Colon (tissue), 2 donors: ENCODE measurements around the gene CCDC69.

Experiments used
- FAIRE-seq: peaks from 2 replicates; lab custom pipeline; 2012; peaks lifted over from hg19 to GRCh38; lab: Jason Lieb, UNC
- donor health status: control.
- donor health status: control.

Gene CCDC69

DNA sequence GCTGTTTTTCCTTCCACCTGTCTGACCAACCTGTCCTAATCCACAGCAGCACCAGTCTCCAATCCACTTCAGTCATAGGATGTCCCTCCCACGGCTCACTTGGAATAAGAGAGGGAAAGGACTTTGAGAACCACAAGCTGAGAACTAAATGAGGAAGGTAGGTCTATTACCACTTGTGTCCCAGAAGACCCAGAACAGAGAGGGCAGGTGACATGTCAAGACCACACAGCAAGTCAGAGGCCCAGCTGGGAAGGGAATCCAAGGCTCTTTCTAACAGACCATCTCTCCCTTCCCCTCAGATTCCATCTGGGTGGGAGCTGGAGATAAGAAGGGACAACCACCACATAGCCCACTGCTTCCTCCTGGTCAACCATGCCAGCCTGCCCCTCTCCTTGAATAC, 81.0 kb downstream of the CCDC69 start:
- FAIRE-seq: no peak

DNA sequence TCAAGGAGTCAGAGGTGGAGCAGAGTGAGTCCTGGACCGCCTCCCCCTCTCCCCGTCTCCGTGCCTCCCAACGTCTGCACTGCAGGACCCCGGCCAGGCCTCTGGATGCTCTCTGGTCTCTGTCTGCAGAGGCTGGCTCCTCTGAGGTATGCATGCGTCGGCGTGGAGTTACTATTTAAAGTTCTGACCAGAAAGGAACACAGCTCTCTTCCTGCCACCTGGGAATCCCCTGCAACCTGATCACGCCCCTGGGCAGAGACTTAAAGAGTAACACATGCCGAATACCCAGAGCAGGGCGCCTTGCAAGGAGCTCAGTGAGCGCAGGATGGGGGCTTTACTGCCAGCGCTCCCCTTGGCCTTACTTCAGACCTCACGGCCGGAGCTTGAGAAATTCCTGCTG, 82.4 kb downstream of the CCDC69 start:
- no peak for FAIRE-seq

DNA sequence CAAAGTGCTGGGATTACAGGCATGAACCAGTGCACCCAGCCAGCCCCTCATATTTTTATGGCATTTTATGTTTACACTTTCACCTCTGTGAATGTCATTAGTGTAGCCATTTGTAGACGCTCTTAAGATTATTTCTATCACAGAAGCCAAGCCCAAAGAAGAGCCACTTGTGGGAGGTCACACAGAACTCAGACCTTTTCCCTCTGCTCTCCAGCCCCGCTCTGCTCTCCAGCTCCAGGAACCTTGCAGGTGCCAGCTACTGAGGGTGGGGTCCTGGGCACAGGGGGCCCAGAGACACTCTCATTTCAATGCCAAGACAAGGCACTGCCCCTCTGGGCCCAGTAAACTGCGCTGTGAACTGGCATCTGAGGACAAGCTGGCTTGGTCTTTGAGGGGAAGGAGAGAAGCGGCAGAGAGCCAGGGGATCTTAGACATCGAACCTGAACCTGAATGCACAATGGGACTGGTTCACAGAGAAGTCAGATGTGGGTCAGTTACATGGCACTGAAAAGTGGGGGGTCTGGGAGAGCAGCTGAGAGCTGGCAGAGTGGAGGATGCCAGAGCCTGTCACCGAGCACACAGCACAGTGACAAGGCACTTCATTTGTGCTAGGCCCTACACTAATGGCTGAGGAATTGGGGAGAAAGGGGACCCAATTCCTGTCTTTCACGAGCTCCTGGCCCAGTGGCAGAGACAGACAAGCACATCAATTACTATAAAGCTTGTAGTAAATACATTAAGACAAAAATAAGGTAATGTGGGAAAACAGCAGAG, 83.0 kb downstream of the CCDC69 start:
- no peak for FAIRE-seq

DNA sequence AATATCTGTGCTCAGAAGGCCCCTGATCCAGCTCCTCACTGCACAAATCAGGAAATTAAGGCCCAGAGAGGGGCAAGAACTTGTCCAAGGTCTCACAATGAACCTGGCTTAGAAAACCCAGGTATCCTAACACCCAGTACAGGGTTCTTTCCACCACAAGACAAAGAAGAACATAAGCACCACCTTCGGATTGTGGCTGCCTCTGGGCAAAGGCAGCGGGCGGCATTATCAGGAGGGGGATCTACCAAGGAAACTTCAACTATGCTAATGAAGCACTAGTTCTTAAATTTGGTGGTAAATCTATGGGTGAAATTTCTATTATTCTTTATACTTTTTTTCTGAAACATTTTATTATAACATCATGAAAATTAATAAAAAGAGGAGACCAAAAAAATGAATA, 84.2 kb downstream of the CCDC69 start:
- FAIRE-seq: no peak

DNA sequence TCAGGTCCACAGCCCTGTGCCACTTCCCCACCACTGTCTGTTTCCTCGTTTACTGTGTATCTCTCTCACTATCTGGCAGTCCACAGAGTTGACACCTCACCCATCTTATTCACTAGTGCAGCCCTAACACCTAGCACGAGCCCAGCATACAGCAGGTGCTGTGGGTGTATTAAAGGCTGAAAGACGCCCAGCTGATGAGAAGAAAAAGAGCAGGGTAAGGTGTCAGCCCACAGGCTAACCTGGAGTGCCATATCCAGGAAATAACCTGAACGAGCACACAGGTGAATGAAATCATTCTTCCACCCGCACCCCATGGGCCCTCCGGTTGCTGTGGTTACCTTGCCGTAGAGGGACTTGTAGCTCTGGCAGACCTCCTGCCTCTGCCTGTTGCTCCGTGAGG, 84.9 kb downstream of the CCDC69 start:
- no peak for FAIRE-seq

DNA sequence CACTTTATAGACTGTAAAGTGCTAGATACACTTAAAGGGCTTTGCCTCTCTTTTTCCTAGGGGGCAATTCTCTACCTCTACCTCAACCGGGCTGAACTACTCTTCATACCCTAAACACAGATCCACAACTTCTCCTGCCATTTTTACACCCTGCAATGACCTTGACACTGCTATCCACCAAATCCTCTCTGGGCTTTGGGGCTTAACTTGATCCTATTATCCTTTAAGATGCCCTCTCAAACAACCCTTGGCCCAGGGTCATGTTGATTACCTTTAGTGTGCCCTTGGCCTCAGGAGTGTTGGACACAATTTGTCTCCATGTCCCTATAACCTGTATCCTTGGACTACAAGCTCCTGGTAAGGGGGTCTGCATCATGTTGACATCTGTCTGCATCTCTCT, 85.8 kb downstream of the CCDC69 start:
- FAIRE-seq: no peak

DNA sequence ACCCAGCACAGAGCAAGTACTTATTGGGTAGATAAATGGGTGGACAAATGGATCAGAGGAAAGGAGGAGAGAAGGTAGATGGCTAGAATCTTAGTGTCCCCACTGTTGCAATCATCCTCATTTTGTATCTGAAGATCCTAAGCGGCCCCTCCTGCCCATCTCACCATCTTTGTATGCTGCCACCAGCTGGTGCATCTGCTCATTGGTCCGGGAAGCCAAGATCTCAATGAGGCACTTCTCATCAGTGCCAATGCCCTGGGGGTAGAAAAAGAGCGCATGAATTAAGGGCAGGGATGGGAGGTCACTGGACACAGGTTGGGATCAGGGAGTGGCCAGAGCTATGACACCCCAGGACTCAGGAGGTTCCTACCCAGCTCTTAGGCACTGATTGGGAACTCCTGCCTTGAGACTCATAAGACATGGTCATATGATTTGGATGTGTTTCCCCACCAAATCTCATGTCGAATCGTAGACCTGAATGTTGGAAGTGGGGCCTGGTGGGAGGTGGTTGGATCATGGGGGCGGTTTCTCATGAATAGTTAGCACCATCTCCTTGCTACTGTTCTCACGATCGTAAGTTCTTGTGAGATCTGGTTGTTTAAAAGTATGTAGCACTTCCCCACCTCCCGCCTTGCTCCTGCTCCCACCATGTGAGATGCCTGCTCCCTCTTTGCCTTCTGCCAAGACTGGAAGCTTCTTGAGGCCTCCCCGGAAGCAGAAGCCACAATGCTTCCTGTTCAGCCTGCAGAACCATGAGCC, 86.6 kb downstream of the CCDC69 start:
- FAIRE-seq: no peak

DNA sequence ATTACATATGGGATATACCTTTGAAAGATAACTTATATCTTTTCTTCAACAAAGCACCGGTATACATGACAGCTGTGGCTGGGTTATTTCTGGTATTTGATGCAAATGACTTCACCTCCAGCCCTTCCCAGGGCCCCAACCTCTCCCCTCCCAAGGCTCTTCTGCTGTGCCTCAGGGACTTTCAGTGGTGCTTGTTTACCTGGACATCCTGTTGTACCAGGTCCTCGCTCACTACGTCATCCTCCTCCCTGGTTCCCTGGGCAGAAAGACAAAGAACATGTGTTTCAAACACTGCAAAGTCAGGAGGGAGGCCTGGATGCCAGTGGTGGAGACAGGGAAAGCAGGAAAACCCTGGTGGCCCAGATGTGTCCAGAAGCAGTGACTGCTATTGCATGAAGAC, 89.7 kb downstream of the CCDC69 start:
- no peak for FAIRE-seq

DNA sequence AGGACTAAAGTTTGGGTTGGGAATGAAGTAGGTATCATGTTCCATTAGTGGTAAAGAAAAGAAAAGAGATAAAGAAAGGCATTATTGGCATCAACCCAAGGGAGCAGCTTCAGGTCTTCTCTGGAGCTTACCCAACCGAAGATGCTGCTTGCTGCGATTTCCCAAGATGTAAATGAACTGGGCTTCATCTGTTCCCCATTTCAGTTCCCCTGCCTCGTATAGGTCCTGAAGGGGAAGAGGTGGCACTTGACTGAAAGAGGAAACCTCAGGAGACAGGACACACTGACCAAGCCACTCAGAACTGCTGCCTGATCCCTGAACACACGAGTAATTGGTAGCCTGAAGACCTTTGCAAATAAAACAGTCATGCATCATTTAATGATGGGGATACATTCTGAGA, 90.9 kb downstream of the CCDC69 start:
- no peak for FAIRE-seq
